ENCODE measurements around the gene RALBP1. TPM values are rescaled to one million over a fixed set of nuclear protein-coding genes. Genes with fewer than 3 reads are reported as not detected.

Gene RALBP1
- total and polyA plus RNA-seq, 2 of the 8 experiments (the other 6 are each of a cell fraction or from before 2014, with no cell fraction given): 40.3 to 67.8 TPM

- CTCF ChIA-PET (ENCODE audit: partially characterized antibody): interaction anchor here (0.7 to 5.6 kb wide), 2 partner anchors 13 to 50 kb away, joined by 3 to 42 read pairs; no protein-coding TSS in a partner anchor
- no peak for FAIRE-seq
These were observed 86.4 kb downstream of the RALBP1 start for GRCh38 chr18:9561759-9562158.

More at GRCh38 chr18:9561759-9562158, 86.4 kb downstream of the RALBP1 start:
- DNase-seq (ENCODE audit: low read depth in 1 of 2, low spot score in 2 of 2): no peak
- no peaks in the 10 kb centered on the region for H3K23me2 ChIP-seq (ENCODE audit: low read depth, low read length)
- no peak overlapping the region for H2BK20ac ChIP-seq (ENCODE audit: low read length)
- no peak overlapping the region for H3K4me2 ChIP-seq (ENCODE audit: insufficient read depth in 1 of 2, low read depth in 2 of 2, low read length in 2 of 2)
- no peak overlapping the region for H3K56ac ChIP-seq (replicated peaks; ENCODE audit: insufficient read length, low read depth, low read length)
- no peaks in the 10 kb centered on the region for H3K79me1 ChIP-seq (ENCODE audit: low read depth, low read length)
- WGBS, 2 experiments (ENCODE audit: extremely low coverage in 1 of 2, insufficient coverage in 1 of 2, insufficient read length in 1 of 2, insufficient replicate concordance in 2 of 2, low coverage in 1 of 2, low lambda C conversion rate in 2 of 2, missing lambda C conversion rate in 1 of 2): 96% methylated on average over 2 of the region's 2 CpGs; no CpG with 5 or more reads in 1 of the 2 experiments
- TF ChIP-seq RFX5 (IDR thresholded peaks at IDR 0.05; ENCODE audit: borderline replicate concordance, low read depth, low read length) (no peak), TBP (IDR thresholded peaks at IDR 0.05; ENCODE audit: low read depth, low read length) (no peak), ATF2 (IDR thresholded peaks at IDR 0.05; ENCODE audit: low read length) (no peak), EGR1 (IDR thresholded peaks at IDR 0.05; ENCODE audit: borderline replicate concordance, low read depth, low read length) (no peak), POLR2AphosphoS5 (IDR thresholded peaks at IDR 0.05; ENCODE audit: low read depth, low read length) (no peak)
- no peaks in the 10 kb centered on the region for H3K4me1 ChIP-seq (replicated peaks in 1 of 4; ENCODE audit: control insufficient read depth in 3 of 4, insufficient read depth in 4 of 4, low read length in 3 of 4)
- H3K27me3 ChIP-seq (replicated peaks in 1 of 4; ENCODE audit: control insufficient read depth in 3 of 4, extremely low read depth in 1 of 4, insufficient read depth in 3 of 4, low read length in 3 of 4): peaks cover 0 to 1% (median 0%) of the 10 kb centered on the region in 4 experiments; a peak in 1 of 7 replicates
- H4K20me1 ChIP-seq (replicated peaks in 1 of 2; ENCODE audit: control insufficient read depth in 1 of 2, insufficient read depth in 2 of 2, low read length in 2 of 2): no peaks in the 10 kb centered on the region
- POLR2A ChIA-PET (ENCODE audit: partially characterized antibody): interaction anchor here (0.7 kb wide), 1 partner anchor 41 kb away, joined by 3 read pairs; no protein-coding TSS in a partner anchor
- H2BK5ac ChIP-seq (ENCODE audit: low read depth, low read length): no peak overlapping the region
- H2AK5ac ChIP-seq (ENCODE audit: low read depth, low read length): no peak overlapping the region
- no peak overlapping the region for H2BK12ac ChIP-seq (ENCODE audit: low read depth, low read length)
- no peak overlapping the region for H3K23ac ChIP-seq (ENCODE audit: insufficient read length)
- peaks cover 6 to 50% (median 33%) of the 10 kb centered on the region in 4 experiments for H3K36me3 ChIP-seq (ENCODE audit: control insufficient read depth in 2 of 4, insufficient read depth in 4 of 4, low read length in 3 of 4)
- no peak overlapping the region for H3K27ac ChIP-seq (ENCODE audit: low read depth, low read length)
- H3K9ac ChIP-seq (replicated peaks in 1 of 4; ENCODE audit: extremely low read depth in 1 of 4, low read depth in 3 of 4, low read length in 3 of 4): no peak overlapping the region
- H3K18ac ChIP-seq (ENCODE audit: extremely low read depth, low read length): no peak overlapping the region
- H3K79me2 ChIP-seq (ENCODE audit: control insufficient read depth in 1 of 2, insufficient read depth in 2 of 2, low read length in 2 of 2): no peaks in the 10 kb centered on the region
- H4K5ac ChIP-seq (ENCODE audit: insufficient read length, low read depth, low read length): no peak overlapping the region
- H3K4me3 ChIP-seq (ENCODE audit: extremely low read depth in 1 of 4, insufficient read depth in 2 of 4, low read depth in 3 of 4, low read length in 4 of 4): no peak overlapping the region
- H3K9me3 ChIP-seq (ENCODE audit: insufficient read depth in 2 of 2, low read depth in 1 of 2, low read length in 1 of 2): no peaks in the 10 kb centered on the region
- no peak overlapping the region for H4K8ac ChIP-seq (ENCODE audit: extremely low read depth, insufficient read depth, low read length)
- H3K4ac ChIP-seq (replicated peaks; ENCODE audit: insufficient read length, low read depth, low read length): no peak overlapping the region
- H2BK120ac ChIP-seq (replicated peaks; ENCODE audit: low read depth, low read length): no peak overlapping the region
- H3K14ac ChIP-seq (ENCODE audit: insufficient read length): no peak overlapping the region
- H2BK15ac ChIP-seq (ENCODE audit: low read length): no peak overlapping the region
- H2AFZ ChIP-seq (ENCODE audit: low read length): no peak overlapping the region
- H4K91ac ChIP-seq (replicated peaks; ENCODE audit: insufficient read length, low read length): no peak overlapping the region

All from H1 (cell line).